Measurements from ENCODE around the gene TLK2. TPM values are rescaled to one million over a fixed set of nuclear protein-coding genes. Genes with fewer than 3 reads are reported as not detected.
"Not testable (repeated sequence)": the region's sequence is repeated elsewhere in the genome, so short reads cannot be mapped to it uniquely, and the experiment has no call there.

Gene TLK2
- total RNA-seq, 1 donor from 2014 or later = 53.4 TPM

GRCh38 chr17:62601471-62601870 is 122.8 kb downstream of the TLK2 start:
- Mint-ChIP-seq H3K4me3 (no peak overlapping the region), H3K27ac (no peak overlapping the region), H3K4me1 (ENCODE audit: unreplicated experiment) (peaks cover 6% of the 10 kb centered on the region), H3K9me3 (peaks cover 6% of the 10 kb centered on the region), H3K27me3 (no peaks in the 10 kb centered on the region), H3K36me3 (peaks cover 56% of the 10 kb centered on the region)
- no peak for DNase-seq (ENCODE audit: extremely low spot score, unreplicated experiment)
- no peak for TF ChIP-seq CTCF (conservative IDR thresholded peaks at IDR 0.05)

- not testable (repeated sequence) for H3K27ac Mint-ChIP-seq; H3K27me3 Mint-ChIP-seq; H3K9me3 Mint-ChIP-seq; H3K4me3 Mint-ChIP-seq; DNase-seq (ENCODE audit: extremely low spot score, unreplicated experiment); H3K4me1 Mint-ChIP-seq (ENCODE audit: unreplicated experiment)
- H3K36me3 Mint-ChIP-seq = peaks cover 52% of the 10 kb centered on the region
These were observed 125.2 kb downstream of the TLK2 start for GRCh38 chr17:62603783-62604182.

GRCh38 chr17:62605588-62605987 is 127.0 kb downstream of the TLK2 start:
- Mint-ChIP-seq H3K4me3 (no peak overlapping the region), H3K4me1 (ENCODE audit: unreplicated experiment) (no peaks in the 10 kb centered on the region), H3K36me3 (peaks cover 43% of the 10 kb centered on the region), H3K27me3 (no peaks in the 10 kb centered on the region), H3K9me3 (no peaks in the 10 kb centered on the region), H3K27ac (no peak overlapping the region)
- no peak for TF ChIP-seq CTCF (conservative IDR thresholded peaks at IDR 0.05)
- no peak for DNase-seq (ENCODE audit: extremely low spot score, unreplicated experiment)

- peaks cover 15% of the 10 kb centered on the region for H3K4me1 Mint-ChIP-seq (ENCODE audit: unreplicated experiment)
- H3K36me3 Mint-ChIP-seq = peaks cover 40% of the 10 kb centered on the region
These were observed 132.7 kb downstream of the TLK2 start for GRCh38 chr17:62611292-62611691.

GRCh38 chr17:62611728-62612127 is 133.1 kb downstream of the TLK2 start:
- DNase-seq (ENCODE audit: extremely low spot score, unreplicated experiment) = no peak
- no peak for TF ChIP-seq CTCF (conservative IDR thresholded peaks at IDR 0.05)
- no peaks in the 10 kb centered on the region for H3K9me3 Mint-ChIP-seq
- no peak overlapping the region for H3K4me3 Mint-ChIP-seq
- peaks cover 15% of the 10 kb centered on the region for H3K4me1 Mint-ChIP-seq (ENCODE audit: unreplicated experiment)
- peaks cover 38% of the 10 kb centered on the region for H3K36me3 Mint-ChIP-seq
- H3K27me3 Mint-ChIP-seq = no peaks in the 10 kb centered on the region
- no peak overlapping the region for H3K27ac Mint-ChIP-seq

More at GRCh38 chr17:62611292-62611691, 132.7 kb downstream of the TLK2 start:
- Mint-ChIP-seq H3K4me3 (no peak overlapping the region), H3K9me3 (no peaks in the 10 kb centered on the region), H3K27me3 (no peaks in the 10 kb centered on the region), H3K27ac (no peak overlapping the region)
- DNase-seq (ENCODE audit: extremely low spot score, unreplicated experiment) = no peak
- no peak for TF ChIP-seq CTCF (conservative IDR thresholded peaks at IDR 0.05)

- not testable (repeated sequence) for DNase-seq (ENCODE audit: extremely low spot score, unreplicated experiment); H3K9me3 Mint-ChIP-seq; H3K4me3 Mint-ChIP-seq; H3K27ac Mint-ChIP-seq; H3K27me3 Mint-ChIP-seq
- peaks cover 20% of the 10 kb centered on the region for H3K4me1 Mint-ChIP-seq (ENCODE audit: unreplicated experiment)
- peaks cover 35% of the 10 kb centered on the region for H3K36me3 Mint-ChIP-seq
These were observed 133.7 kb downstream of the TLK2 start for GRCh38 chr17:62612289-62612688.

- H3K27ac Mint-ChIP-seq; H3K4me3 Mint-ChIP-seq; H3K27me3 Mint-ChIP-seq; H3K9me3 Mint-ChIP-seq; DNase-seq (ENCODE audit: extremely low spot score, unreplicated experiment): not testable (repeated sequence)
- peaks cover 28% of the 10 kb centered on the region for H3K4me1 Mint-ChIP-seq (ENCODE audit: unreplicated experiment)
- H3K36me3 Mint-ChIP-seq = peaks cover 27% of the 10 kb centered on the region
These were observed 134.5 kb downstream of the TLK2 start for GRCh38 chr17:62613095-62613494.

Measured in type B pancreatic cell (in vitro differentiated cells).